MCF 10A (cell line): ENCODE measurements around the gene TSFM. TPM values are rescaled to one million over a fixed set of nuclear protein-coding genes. Genes with fewer than 3 reads are reported as not detected.
A peak's percentile ranks its signal among the peaks of the same experiment; 100 is the strongest.

Experiments
- BruUV-seq: library from RNA; stranded (reverse); fragments of 400-500 nt; replicated peaks from 2 replicates; lab custom pipeline; 2021; lab: Mats Ljungman, UMichigan
- CTCF ChIA-PET: fragments of 300-600 bp; sonication (Branson Sonifier 250); formaldehyde crosslinking; extraction: SDS; loops from one replicate; lab custom pipeline; 2021; ENCODE audit warnings: antibody characterized with exemption, inconsistent platforms; lab: Yijun Ruan, JAX
- POLR2A ChIA-PET: fragments of 300-600, 350-650 bp; sonication (Branson Sonifier 250); formaldehyde crosslinking; extraction: SDS; loops from one replicate; lab custom pipeline; 2020; ENCODE audit warnings: antibody characterized with exemption, inconsistent platforms; lab: Yijun Ruan, JAX
- DNase-seq: peaks from one replicate; pipeline ENCODE4 v3.0.0-alpha.2; 2018; ENCODE audit not compliant: unreplicated experiment
- H3K27ac Mint-ChIP-seq: one replicate; pipeline ENCODE4 v1.8.0; 2022; ENCODE audit warnings: mild to moderate bottlenecking, low read depth, mixed read lengths; ENCODE audit not compliant: unreplicated experiment
- H3K27me3 Mint-ChIP-seq: one replicate; pipeline ENCODE4 v1.8.0; 2022; ENCODE audit warnings: mixed read lengths; ENCODE audit not compliant: insufficient read depth, unreplicated experiment
- H3K36me3 Mint-ChIP-seq: one replicate; pipeline ENCODE4 v1.8.0; 2022; ENCODE audit warnings: mild to moderate bottlenecking, moderate library complexity, mixed read lengths; ENCODE audit not compliant: insufficient read depth, unreplicated experiment
- H3K4me1 Mint-ChIP-seq: one replicate; pipeline ENCODE4 v1.8.0; 2022; ENCODE audit warnings: mixed read lengths; ENCODE audit not compliant: insufficient read depth, unreplicated experiment
- H3K4me3 Mint-ChIP-seq: one replicate; pipeline ENCODE4 v1.8.0; 2022; ENCODE audit warnings: mild to moderate bottlenecking, moderate library complexity, mixed read lengths; ENCODE audit not compliant: unreplicated experiment
- H3K9me3 Mint-ChIP-seq: one replicate; pipeline ENCODE4 v1.8.0; 2022; ENCODE audit warnings: mixed read lengths; ENCODE audit not compliant: unreplicated experiment
- CTCF ChIP-seq: fragments of 200-600 bp; IDR thresholded peaks from one replicate; pipeline ENCODE4 v1.8.0; 2022; ENCODE audit warnings: antibody characterized with exemption, mild to moderate bottlenecking; ENCODE audit not compliant: unreplicated experiment
- intact Hi-C: fragments of 100-400 bp; cut with micrococcal nuclease; formaldehyde crosslinking; loops from 2 replicates; pipeline ENCODE4 v1.14.1; 2022
- total RNA-seq: library from RNA; stranded (reverse); gene quantifications from 2 replicates; pipeline ENCODE4 v1.2.3, GENCODE V29; 2022

The TSFM gene
- total RNA-seq, 1 experiment from 2014 or later: 32.6 TPM

GRCh38 chr12:57837864-57838562, 55.4 kb downstream of the TSFM start:
- no peak for TF ChIP-seq CTCF
- H3K4me3 Mint-ChIP-seq: no peak overlapping the region
- peaks cover 9% of the 10 kb centered on the region for H3K36me3 Mint-ChIP-seq
- peaks cover 52% of the 10 kb centered on the region for H3K4me1 Mint-ChIP-seq
- intact Hi-C loops: no loop called here
- DNase-seq: no peak
- H3K9me3 Mint-ChIP-seq: no peaks in the 10 kb centered on the region
- no peaks in the 10 kb centered on the region for H3K27me3 Mint-ChIP-seq
- no TSS peak for BruUV-seq
- ChIA-PET POLR2A (interaction anchor here (0.6 to 3.4 kb wide), 7 partner anchors 8 to 58 kb away, joined by 3 to 38 read pairs (median 5); partner anchors contain the start of genes CTDSP2 and TSFM), CTCF (interaction anchor here (1.2 to 6.8 kb wide), 4 partner anchors 50 to 66 kb away, joined by 5 to 138 read pairs (median 47); no protein-coding TSS in a partner anchor)
- H3K27ac Mint-ChIP-seq: no peak overlapping the region

- DNase-seq: no peak
- Mint-ChIP-seq H3K4me1 (peaks cover 53% of the 10 kb centered on the region), H3K27ac (no peak overlapping the region), H3K27me3 (no peaks in the 10 kb centered on the region), H3K36me3 (peaks cover 9% of the 10 kb centered on the region), H3K9me3 (no peaks in the 10 kb centered on the region), H3K4me3 (no peak overlapping the region)
- POLR2A ChIA-PET: interaction anchor here (0.6 to 3.4 kb wide), 6 partner anchors 8 to 67 kb away, joined by 3 to 17 read pairs (median 4); partner anchors contain the start of gene TSFM
- intact Hi-C loops: no loop called here
- BruUV-seq: no TSS peak
- no peak for TF ChIP-seq CTCF
- CTCF ChIA-PET: interaction anchor here (0.7 to 1.3 kb wide), 2 partner anchors 63 to 65 kb away, joined by 3 to 5 read pairs; no protein-coding TSS in a partner anchor
Measured at GRCh38 chr12:57838594-57839302, 56.2 kb downstream of the TSFM start.

GRCh38 chr12:57839996-57840395, 57.4 kb downstream of the TSFM start:
- no peak for DNase-seq
- no peaks in the 10 kb centered on the region for H3K27me3 Mint-ChIP-seq
- peaks cover 16% of the 10 kb centered on the region for H3K36me3 Mint-ChIP-seq
- no TSS peak for BruUV-seq
- ChIA-PET POLR2A (interaction anchor here (0.7 to 9.5 kb wide), 2 partner anchors 56 to 74 kb away, joined by 3 to 167 read pairs; no protein-coding TSS in a partner anchor), CTCF (interaction anchor here (0.6 to 8.9 kb wide), 2 partner anchors 23 to 56 kb away, joined by 4 to 71 read pairs; no protein-coding TSS in a partner anchor)
- H3K4me3 Mint-ChIP-seq: no peak overlapping the region
- H3K4me1 Mint-ChIP-seq: peaks cover 60% of the 10 kb centered on the region
- H3K9me3 Mint-ChIP-seq: no peaks in the 10 kb centered on the region
- H3K27ac Mint-ChIP-seq: no peak overlapping the region
- TF ChIP-seq CTCF: no peak
- intact Hi-C loops: no loop called here

- Mint-ChIP-seq H3K4me1 (peaks cover 60% of the 10 kb centered on the region), H3K9me3 (no peaks in the 10 kb centered on the region), H3K27me3 (no peaks in the 10 kb centered on the region), H3K36me3 (peaks cover 16% of the 10 kb centered on the region), H3K27ac (no peak overlapping the region), H3K4me3 (no peak overlapping the region)
- TF ChIP-seq CTCF: no peak
- no TSS peak for BruUV-seq
- ChIA-PET CTCF (interaction anchor here (0.6 to 8.9 kb wide), 4 partner anchors 11 to 62 kb away, joined by 3 to 71 read pairs (median 4); no protein-coding TSS in a partner anchor), POLR2A (interaction anchor here (0.7 to 9.5 kb wide), 3 partner anchors 30 to 75 kb away, joined by 3 to 167 read pairs (median 3); no protein-coding TSS in a partner anchor)
- peak; percentile 26 for DNase-seq
- intact Hi-C loops: no loop called here
Measured at GRCh38 chr12:57840726-57841125, 58.1 kb downstream of the TSFM start.
